ENCODE data around the gene PCNX2.

PCNX2 gene, protein sequence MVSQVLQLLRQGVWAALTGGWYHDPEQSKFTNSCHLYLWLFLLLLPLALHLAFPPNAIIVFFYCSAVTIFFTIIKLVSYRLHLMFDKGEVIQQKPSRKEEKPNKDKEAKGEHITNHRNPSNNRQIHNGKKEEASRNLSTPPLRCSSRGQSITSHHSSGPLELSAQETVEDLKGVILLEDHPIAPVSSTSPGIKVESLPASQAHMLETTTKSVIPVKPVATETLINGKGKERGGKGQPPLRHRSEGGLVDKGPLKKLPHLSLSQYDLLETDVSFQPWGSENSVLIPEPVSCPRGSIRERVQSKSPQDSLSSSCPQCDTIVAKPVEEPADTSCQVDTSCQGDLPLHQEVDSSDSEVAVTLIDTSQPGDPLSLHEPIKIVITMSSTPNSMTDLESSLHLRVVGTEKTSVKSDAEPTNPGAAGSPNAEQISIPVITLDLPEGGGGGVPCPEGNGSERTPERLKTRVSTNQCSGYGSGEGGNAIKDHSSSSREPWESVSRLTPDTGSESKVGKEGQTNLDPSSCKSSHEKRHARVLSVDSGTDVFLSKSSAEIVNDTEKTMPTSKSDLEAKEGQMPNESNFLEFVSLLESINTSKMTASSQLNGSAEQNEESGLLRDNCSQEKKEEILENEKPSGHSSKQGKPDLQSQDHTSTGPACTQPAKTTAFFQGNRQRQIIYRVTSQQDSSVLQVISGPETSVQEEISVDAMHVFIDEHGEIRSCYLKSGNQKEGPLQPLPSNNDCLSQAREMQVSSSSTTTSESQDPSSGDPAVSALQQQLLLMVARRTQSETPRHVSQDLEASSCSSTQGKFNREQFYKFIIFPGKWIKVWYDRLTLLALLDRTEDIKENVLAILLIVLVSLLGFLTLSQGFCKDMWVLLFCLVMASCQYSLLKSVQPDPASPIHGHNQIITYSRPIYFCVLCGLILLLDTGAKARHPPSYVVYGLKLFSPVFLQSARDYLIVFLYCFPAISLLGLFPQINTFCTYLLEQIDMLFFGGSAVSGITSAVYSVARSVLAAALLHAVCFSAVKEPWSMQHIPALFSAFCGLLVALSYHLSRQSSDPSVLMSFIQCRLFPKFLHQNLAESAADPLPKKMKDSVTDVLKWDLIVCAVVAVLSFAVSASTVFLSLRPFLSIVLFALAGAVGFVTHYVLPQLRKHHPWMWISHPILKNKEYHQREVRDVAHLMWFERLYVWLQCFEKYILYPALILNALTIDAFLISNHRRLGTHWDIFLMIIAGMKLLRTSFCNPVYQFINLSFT (N-terminal part only)

GRCh38 chr1:233295237-233295974, at the start of gene PCNX2:
TSS of gene PCNX2 (minus strand) at chr1:233295725. CDS start at chr1:233295478, 247 bp downstream.
- DNase-seq, result peak; percentile 74

DNA sequence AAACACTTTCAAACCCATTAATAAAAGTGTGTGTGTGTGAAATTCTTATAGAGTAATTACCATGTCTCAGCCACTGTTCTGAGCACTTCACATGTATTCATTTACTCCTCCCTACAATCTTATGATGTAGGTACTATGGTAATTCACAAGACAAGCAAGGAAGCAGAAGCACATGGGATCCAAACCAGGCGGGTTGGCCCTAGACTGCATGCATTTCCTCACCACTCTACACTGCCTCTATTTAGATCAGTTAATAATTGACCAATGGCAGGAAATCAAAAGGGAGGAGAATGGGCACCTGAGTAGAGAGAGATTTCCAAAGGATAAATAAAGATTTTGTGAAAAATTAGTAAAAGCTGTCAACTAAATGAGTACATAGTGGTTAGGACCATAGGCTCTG, 47.7 kb upstream of the PCNX2 start:
- no peak for DNase-seq

- DNase-seq, result no peak
Measured at GRCh38 chr1:233342086-233342485, 46.6 kb upstream of the PCNX2 start.

DNA sequence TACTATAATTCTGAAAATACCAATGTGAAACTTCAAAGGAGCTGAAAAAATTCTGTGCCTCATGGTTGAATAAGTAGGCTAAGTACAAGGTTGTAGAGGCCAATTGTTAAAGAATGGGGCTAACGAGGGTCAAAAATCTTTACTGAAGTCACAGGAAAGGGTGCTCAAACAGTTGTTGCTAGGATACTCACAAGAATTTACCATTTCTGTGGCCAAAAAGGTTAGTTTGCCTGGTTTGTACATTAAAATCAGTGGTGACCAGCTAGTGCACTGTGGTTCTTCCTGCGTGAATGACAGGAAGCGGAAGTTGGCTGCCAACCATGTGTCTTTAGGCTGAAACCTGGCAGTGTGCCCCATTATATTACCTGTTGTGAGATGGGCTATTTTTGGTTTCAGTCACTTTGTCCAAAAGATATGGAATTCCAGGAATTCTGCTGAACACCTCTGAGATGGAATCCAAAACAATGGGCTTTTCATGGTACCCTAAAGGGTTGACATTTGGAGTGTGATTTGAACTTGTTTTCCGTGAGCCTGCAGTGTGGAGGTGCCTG, 45.5 kb upstream of the PCNX2 start:
- no peak for DNase-seq

- no peak for DNase-seq
Measured at GRCh38 chr1:233340031-233340555, 44.6 kb upstream of the PCNX2 start.

- DNase-seq, result no peak
Measured at GRCh38 chr1:233338102-233338501, 42.6 kb upstream of the PCNX2 start.

DNA sequence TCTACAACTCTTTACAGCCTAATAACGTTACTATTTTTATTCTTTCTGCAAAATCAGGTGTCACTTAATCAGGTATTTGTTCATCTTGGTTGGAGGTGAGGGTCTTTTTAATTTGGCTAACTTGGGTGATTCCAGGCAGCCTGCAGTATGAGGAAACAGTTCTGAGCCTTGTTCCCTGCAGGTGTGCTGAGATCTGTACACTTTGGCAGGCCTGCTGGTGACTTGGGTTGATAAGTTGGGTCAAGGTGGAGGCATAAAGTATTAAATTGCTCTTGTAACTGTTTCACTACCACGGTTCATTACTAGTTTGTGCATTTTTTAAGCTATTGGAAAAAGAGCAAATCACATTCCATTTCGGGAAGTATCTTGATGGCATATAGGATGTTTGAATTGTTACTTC, 42.0 kb upstream of the PCNX2 start:
- DNase-seq, result no peak

- DNase-seq, result no peak
Measured at GRCh38 chr1:233336554-233337456, 41.3 kb upstream of the PCNX2 start.

- no peak for DNase-seq
Measured at GRCh38 chr1:233334092-233334491, 38.6 kb upstream of the PCNX2 start.

GRCh38 chr1:233333086-233333485, 37.6 kb upstream of the PCNX2 start:
- DNase-seq, result no peak

GRCh38 chr1:233331676-233332519, 36.4 kb upstream of the PCNX2 start:
- DNase-seq, result no peak

- DNase-seq, result no peak
Measured at GRCh38 chr1:233328142-233328921, 32.8 kb upstream of the PCNX2 start.

GRCh38 chr1:233327651-233328141, 32.2 kb upstream of the PCNX2 start, which contains the start of gene MAP3K21:
TSS of gene MAP3K21 (plus strand) at chr1:233327724. CDS start at chr1:233328029, 305 bp downstream.
- no peak for DNase-seq

DNA sequence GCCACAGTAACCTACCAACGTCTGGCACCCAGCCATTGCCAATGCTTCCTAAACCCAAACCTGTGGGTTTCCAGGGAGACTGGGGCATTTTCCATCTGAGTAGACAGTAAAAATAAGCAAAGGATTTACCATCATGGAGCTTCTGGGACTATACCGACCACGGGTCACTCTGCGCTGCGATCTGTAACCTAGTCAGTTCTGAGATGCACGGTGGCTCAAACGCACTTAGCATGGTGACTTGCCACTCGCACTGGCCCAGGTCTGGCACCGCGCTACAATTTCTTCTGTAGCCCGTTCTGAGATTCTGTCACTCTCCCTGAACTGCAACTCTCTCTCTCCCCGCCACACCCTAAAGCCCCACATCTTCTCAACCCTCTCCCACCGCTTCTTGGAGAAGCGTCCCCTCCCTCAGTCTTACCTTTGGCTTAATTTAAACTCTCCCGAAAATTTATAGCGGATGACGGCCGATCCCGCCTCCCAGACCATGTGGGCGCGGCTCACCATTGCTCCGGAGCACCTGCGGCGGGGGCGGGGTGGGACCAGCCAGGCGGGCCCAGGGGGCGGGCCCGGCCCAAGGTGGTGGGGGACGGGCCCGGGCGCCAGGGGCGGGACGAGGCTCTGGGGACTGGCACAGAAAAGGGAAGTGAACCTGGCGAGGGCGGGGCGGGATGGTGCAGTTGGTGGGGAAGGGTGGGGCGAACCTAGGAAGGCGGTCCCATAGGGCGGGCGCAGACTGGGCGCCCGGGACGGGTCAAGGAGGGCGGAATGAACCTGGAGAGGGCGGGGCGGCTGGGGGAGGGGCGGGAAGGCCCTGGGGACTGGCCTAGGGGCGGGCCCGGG, 31.5 kb upstream of the PCNX2 start:
- DNase-seq, result peak; percentile 95

GRCh38 chr1:233326319-233326718, 30.8 kb upstream of the PCNX2 start:
- DNase-seq, result no peak

DNA sequence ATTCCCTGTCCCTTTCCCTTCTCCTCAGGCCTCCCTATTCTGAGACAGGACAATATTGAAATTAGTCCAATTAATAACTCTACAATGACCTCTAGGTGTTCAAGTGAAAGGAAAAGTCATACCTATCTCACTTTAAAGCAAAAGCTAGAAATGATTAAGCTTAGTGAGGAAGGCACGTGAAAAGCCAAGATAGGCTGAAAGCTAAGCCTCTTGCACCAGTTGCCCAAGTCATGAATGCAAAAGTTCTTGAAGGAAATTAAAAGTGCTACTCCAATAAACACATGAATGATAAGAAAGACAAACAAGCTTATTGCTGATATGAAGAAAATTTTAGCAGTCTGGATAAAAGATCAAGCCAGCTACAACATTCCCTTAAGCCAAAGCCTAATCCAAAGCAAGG, 28.2 kb upstream of the PCNX2 start:
- no peak for DNase-seq

DNA sequence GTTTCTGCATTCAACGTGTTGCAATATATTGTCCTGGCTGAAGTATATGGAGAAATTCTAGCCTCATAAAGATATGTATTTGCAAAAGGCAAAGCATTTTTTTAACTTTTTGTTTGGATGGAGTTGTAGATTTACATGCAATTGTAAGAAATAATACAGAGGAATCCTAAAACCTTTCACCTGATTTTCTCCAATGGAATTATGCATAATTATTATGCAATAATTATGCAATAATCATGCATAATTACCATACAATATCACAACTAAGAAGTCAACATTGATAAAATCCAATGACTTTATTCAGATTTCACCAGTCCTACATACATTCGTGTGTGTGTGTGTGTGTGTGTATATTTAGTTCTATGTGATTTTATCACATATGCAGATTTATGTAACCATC, 24.5 kb upstream of the PCNX2 start:
- no peak for DNase-seq

DNA sequence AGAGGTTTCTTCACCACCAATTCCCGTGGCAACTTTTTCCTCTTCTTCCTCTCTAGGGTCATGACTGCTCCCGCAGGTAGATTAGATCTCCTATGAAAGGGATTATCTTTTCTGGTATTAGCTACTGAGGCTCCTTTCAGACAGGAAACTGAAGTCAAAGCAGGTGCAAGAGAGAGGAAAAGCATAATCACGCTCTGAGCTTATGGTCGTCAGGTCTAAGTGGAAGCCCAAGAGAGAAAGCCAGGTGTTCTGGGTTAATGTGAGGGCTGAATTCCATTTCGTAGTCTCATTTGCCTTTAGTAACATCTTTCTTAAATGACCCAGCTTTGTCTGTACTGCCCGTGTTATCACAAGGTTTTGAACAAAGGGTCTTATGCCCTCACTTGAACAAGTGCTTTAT, 23.7 kb upstream of the PCNX2 start:
- DNase-seq, result no peak
